Lower lobe of right lung (tissue), 2 donors: ENCODE data around the gene RGS1. TPM values are rescaled to one million over a fixed set of nuclear protein-coding genes. Genes with fewer than 3 reads are reported as not detected.

ENCODE experiments used
- ATAC-seq, 2 donors: fragments of 200-7000 bp; cut with Tn5 transposase; one replicate each; pipeline ENCODE4 v1.9.1; 2020 to 2022; ENCODE audit warnings: mild to moderate bottlenecking in 2 of 2, moderate library complexity in 2 of 2
- DNase-seq: peaks from one replicate; pipeline ENCODE4 v3.0.0-alpha.2; 2020
- H3K27ac ChIP-seq: fragments of 200-600 bp; one replicate; pipeline ENCODE4 v1.8.0; 2022
- H3K27me3 ChIP-seq: fragments of 200-600 bp; one replicate; pipeline ENCODE4 v1.8.0; 2022; ENCODE audit warnings: low read depth
- H3K36me3 ChIP-seq: fragments of 200-600 bp; one replicate; pipeline ENCODE4 v1.8.0; 2022; ENCODE audit warnings: mild to moderate bottlenecking
- H3K4me1 ChIP-seq: fragments of 200-600 bp; one replicate; pipeline ENCODE4 v1.8.0; 2022
- H3K4me3 ChIP-seq: fragments of 200-600 bp; one replicate; pipeline ENCODE4 v1.8.0; 2022; ENCODE audit warnings: mild to moderate bottlenecking
- H3K9me3 ChIP-seq: fragments of 200-600 bp; one replicate; pipeline ENCODE4 v1.8.0; 2022
- intact Hi-C: fragments of 100-400 bp; cut with DNase I; formaldehyde crosslinking; loops from one replicate; pipeline ENCODE4 v1.11.0; 2022
- total RNA-seq: library from RNA; stranded (reverse); fragmentation: NEBNext Ultra II Directional; extraction: Animal tissue kit (Norgen Biotek cat#: 25700); gene quantifications from one replicate; pipeline ENCODE4 v1.2.1, GENCODE V29; 2021
- TF ChIP-seq, protein P1 (sequence below): fragments of 200-600 bp; IDR thresholded peaks from one replicate; pipeline ENCODE4 v1.8.0; 2022; ENCODE audit warnings: antibody characterized with exemption, mild to moderate bottlenecking
- donor health status: DM: no; HTN: yes; CAD: no; lungs with severe emphysema.

The RGS1 gene
- total RNA-seq, 1 donor from 2014 or later: 16.3 TPM

DNA sequence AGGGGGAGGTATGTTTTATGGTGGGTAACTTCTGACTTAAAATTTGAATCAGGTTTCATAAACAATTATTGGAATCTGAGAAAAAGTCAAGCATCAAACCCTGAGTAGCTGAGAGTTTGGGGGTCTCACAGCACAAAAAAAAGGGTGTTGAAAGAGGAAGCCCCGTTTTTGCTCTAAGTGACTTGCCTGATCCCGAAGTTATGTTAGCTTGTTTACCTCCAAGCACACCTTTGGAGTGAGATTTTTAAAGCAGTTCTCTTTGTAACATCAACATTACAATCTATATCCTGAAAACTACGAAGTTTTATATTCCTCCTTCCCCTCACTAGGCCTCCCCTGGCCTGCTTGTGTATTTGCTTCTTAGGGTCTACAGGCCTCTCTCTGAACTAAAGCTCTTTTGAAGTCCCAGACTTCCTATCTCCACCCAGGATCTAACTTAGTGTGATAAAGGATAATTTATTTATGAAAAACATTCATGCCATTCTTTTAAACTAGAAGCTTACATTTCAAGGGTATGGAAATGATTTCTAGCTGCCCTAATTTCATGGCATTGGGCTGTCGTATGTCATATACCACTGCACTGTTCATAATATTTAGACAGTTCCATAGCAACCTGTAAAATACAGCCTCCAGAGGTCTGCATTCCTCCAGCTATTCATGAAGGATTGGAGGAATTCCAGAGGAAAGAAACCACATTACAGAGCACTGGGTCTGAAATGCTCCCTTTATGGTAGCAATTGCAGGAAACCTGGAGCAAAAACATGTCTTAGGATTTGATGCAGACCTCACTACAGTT, 36.1 kb upstream of the RGS1 start:
- Histone ChIP-seq H3K4me1 (peaks cover 14% of the 10 kb centered on the region), H3K27ac (peak overlapping the region; percentile 77), H3K36me3 (no peaks in the 10 kb centered on the region), H3K9me3 (no peaks in the 10 kb centered on the region), H3K4me3 (no peak overlapping the region), H3K27me3 (no peaks in the 10 kb centered on the region)
- TF ChIP-seq, protein P1, sequence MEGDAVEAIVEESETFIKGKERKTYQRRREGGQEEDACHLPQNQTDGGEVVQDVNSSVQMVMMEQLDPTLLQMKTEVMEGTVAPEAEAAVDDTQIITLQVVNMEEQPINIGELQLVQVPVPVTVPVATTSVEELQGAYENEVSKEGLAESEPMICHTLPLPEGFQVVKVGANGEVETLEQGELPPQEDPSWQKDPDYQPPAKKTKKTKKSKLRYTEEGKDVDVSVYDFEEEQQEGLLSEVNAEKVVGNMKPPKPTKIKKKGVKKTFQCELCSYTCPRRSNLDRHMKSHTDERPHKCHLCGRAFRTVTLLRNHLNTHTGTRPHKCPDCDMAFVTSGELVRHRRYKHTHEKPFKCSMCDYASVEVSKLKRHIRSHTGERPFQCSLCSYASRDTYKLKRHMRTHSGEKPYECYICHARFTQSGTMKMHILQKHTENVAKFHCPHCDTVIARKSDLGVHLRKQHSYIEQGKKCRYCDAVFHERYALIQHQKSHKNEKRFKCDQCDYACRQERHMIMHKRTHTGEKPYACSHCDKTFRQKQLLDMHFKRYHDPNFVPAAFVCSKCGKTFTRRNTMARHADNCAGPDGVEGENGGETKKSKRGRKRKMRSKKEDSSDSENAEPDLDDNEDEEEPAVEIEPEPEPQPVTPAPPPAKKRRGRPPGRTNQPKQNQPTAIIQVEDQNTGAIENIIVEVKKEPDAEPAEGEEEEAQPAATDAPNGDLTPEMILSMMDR: no peak
- no peak for DNase-seq
- intact Hi-C loops: no loop called here
- ATAC-seq: peak; percentile 92 to 94

DNA sequence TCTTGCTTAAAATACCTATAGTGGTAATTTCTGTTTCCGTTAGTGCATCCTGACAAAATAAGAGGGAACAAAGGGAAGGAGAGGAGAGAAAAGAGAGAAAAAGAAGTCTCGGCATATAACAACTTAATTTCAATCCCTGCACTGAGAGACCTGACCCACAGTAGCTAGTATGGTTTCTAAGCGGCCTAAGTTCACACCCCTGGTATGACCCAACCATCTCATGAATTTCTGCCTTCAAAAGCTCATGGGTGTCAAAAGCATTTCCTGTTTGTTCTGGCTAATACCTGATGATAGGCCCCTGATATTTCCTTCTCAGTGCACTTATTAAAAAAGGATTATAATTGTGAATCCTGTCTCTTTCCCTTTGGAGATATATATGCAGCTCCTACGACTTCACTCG, 32.1 kb upstream of the RGS1 start:
- H3K27ac ChIP-seq: no peak overlapping the region
- H3K4me3 ChIP-seq: no peak overlapping the region
- ATAC-seq (no peak), DNase-seq (no peak)
- H3K36me3 ChIP-seq: no peaks in the 10 kb centered on the region
- no peaks in the 10 kb centered on the region for H3K9me3 ChIP-seq
- no peaks in the 10 kb centered on the region for H3K27me3 ChIP-seq
- TF ChIP-seq, protein P1: no peak
- intact Hi-C loops: no loop called here
- H3K4me1 ChIP-seq: peaks cover 28% of the 10 kb centered on the region

DNA sequence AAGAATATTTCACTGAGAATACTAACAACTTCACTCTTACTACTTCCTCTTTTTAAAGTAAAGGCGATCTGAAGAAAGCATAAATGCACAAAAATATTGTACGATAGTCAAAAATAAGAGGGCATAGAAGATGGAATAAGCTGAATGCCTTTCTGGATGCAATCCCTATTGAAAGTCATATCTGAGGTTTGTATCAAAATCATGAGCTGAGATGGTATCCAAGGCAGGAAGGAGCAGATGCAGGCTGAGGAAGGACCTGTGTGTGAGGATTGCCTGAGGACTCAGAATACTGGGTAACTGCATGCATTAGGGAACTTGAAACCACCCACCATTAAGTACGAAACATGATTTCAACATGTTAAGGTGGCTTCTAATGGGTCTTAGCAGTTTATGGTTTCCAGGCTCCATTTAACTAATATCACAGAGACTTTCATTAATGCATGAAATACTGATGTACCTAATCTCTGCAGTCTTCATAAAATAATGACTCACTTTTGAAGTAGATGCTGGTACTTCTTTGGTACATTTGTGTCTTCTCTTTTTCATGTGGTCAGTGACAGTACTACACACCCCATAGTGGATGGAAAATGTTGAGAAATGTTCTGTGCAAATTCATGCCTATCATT, 29.6 kb upstream of the RGS1 start:
- Histone ChIP-seq H3K27me3 (no peaks in the 10 kb centered on the region), H3K4me3 (no peak overlapping the region), H3K9me3 (no peaks in the 10 kb centered on the region), H3K36me3 (no peaks in the 10 kb centered on the region), H3K27ac (peak overlapping the region; percentile 21), H3K4me1 (peaks cover 20% of the 10 kb centered on the region)
- ATAC-seq (peak; percentile 66 to 68), DNase-seq (no peak)
- intact Hi-C loops: no loop called here
- TF ChIP-seq, protein P1: peak; percentile 22

DNA sequence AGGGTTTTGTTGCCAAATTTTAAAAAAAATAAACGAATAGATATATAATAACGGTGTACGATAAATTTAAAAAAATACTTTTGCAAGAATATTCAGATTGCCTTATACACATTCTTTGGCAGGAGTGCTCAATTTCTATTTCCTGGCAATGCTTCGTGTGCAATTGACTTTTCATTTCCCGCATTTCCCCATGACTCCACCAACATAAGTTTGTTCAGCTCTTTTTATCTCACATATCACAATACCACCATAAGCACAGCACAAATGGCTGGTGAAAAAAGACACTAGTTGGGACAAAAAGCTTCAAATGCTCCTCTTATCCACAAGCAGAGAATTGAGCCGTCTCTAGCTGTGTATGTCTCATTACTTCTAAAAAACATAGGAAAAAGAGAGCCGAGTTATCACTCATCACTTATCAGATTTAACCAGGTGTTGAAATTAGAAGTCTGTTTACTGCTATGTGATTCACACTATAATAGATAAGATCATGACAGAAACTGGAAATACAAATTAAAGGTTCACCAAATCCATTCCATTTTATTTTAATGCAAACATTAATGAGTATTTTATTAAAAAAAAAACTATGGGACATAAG, 28.9 kb upstream of the RGS1 start:
- Histone ChIP-seq H3K36me3 (no peaks in the 10 kb centered on the region), H3K4me3 (no peak overlapping the region), H3K27ac (no peak overlapping the region), H3K4me1 (peaks cover 20% of the 10 kb centered on the region), H3K27me3 (no peaks in the 10 kb centered on the region), H3K9me3 (no peaks in the 10 kb centered on the region)
- no peak for DNase-seq
- no peak for ATAC-seq
- intact Hi-C loops: no loop called here
- TF ChIP-seq, protein P1: no peak

DNA sequence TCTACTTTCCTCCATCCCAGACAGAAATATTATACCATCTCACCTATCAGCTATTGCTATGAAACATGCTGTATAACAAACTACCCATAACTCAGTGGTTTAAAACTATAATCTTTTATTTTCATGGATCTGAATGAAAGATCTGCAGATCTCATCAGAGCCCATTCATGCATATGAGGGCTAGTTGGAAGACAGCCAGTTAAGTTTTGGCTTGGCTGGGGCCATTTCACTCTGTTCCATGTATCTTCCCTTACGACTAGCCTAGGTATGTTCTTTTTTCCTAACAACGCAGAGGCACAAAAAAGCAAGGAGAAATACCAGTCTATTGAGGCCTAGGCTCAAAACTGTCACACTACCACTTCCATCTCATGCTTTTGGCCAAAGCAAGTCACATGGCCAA, 28.1 kb upstream of the RGS1 start:
- peaks cover 20% of the 10 kb centered on the region for H3K4me1 ChIP-seq
- no peak overlapping the region for H3K27ac ChIP-seq
- intact Hi-C loops: no loop called here
- TF ChIP-seq, protein P1: no peak
- no peaks in the 10 kb centered on the region for H3K9me3 ChIP-seq
- H3K36me3 ChIP-seq: no peaks in the 10 kb centered on the region
- H3K4me3 ChIP-seq: no peak overlapping the region
- H3K27me3 ChIP-seq: no peaks in the 10 kb centered on the region
- DNase-seq (no peak), ATAC-seq (no peak)
